ENCODE measurements around the gene OR1M1. TPM values are rescaled to one million over a fixed set of nuclear protein-coding genes. Genes with fewer than 3 reads are reported as not detected.

OR1M1 gene
- total and polyA plus RNA-seq, 9 of the 15 experiments (the other 6 are each of a cell fraction or from before 2014, with no cell fraction given): not detected

GRCh38 chr19:9075064-9075949 lies 11.6 kb upstream of the OR1M1 start (continued):
- TF ChIP-seq UBTF (IDR thresholded peaks at IDR 0.05; ENCODE audit: borderline replicate concordance in 1 of 2, low read depth in 2 of 2, low read length in 2 of 2) (peak in 1 of 2 experiments; percentile 57; a peak in 1 of 4 replicates), CBFA2T2 (conservative IDR thresholded peaks at IDR 0.05) (peak; percentile 90), POLR2AphosphoS5 (IDR thresholded peaks at IDR 0.05; ENCODE audit: control insufficient read depth, insufficient read depth, low read depth, low read length) (peak; percentile 78), ZNF609 (CRISPR knock-in tag; IDR thresholded peaks at IDR 0.05; ENCODE audit: borderline replicate concordance) (no peak), ATF1 (CRISPR knock-in tag; IDR thresholded peaks at IDR 0.05) (no peak), ATF1 (tag; IDR thresholded peaks at IDR 0.05) (peak; percentile 38; the same call in 1 of the 2 replicates), MTA2 (IDR thresholded peaks at IDR 0.05; ENCODE audit: low read depth) (peak; percentile 69), ARNT (IDR thresholded peaks at IDR 0.05) (peak in 1 of 2 experiments; percentile 72; a peak in 2 of 4 replicates), ATF3 (IDR thresholded peaks at IDR 0.05) (peak; percentile 98), ATF3 (CRISPR knock-in tag; conservative IDR thresholded peaks at IDR 0.05) (peak; percentile 95), YY1 (IDR thresholded peaks at IDR 0.05; ENCODE audit: borderline replicate concordance in 1 of 3, control insufficient read depth in 1 of 3, extremely low read depth in 1 of 3, insufficient read depth in 3 of 3, insufficient read length in 1 of 3, insufficient replicate concordance in 2 of 3, low read depth in 1 of 3, low read length in 2 of 3) (peak in 1 of 3 experiments; percentile 10), NBN (IDR thresholded peaks at IDR 0.05; ENCODE audit: low read depth) (peak; percentile 79; the same call in 1 of the 2 replicates), MTA3 (IDR thresholded peaks at IDR 0.05; ENCODE audit: borderline replicate concordance) (peak; percentile 69), ZNF316 (IDR thresholded peaks at IDR 0.05) (peak; percentile 36; the same call in 1 of the 2 replicates), ZNF134 (CRISPR knock-in tag; conservative IDR thresholded peaks at IDR 0.05) (peak; percentile 89), ZFP36 (IDR thresholded peaks at IDR 0.05; ENCODE audit: low read depth, low read length, partially characterized antibody) (peak; percentile 29)

Measured in K562 (cell line).